Spleen (tissue), 7 donors: ENCODE measurements around the gene OR7A5.

Experiments used
- POLR2AphosphoS5 ChIP-seq, 3 donors: sonication (generic); formaldehyde crosslinking; IDR thresholded peaks; one replicate each; pipeline ENCODE4 v1.5.1; 2017; ENCODE audit warnings: antibody characterized with exemption in 3 of 3
- TF ChIP-seq, protein P1 (sequence below), 11 experiments: fragments of 200-600 bp in 7 of 11; fragments of 450-650 bp in 4 of 11; sonication (generic) in 4 of 11; IDR thresholded peaks in 8 of 11; conservative IDR thresholded peaks in 3 of 11; 1 replicate in 7 of 11; 2 replicates in 4 of 11; pipeline versions ENCODE4 v1.4.0 to v1.8.0; 2016 to 2021; ENCODE audit warnings: antibody characterized with exemption in 11 of 11, inconsistent platforms in 4 of 11, mild to moderate bottlenecking in 1 of 11
- donor health status: DM: no; HTN: no; CAD: no; lungs with moderate emphysema.
- donor health status: DM: no; HTN: no; CAD: no.
- donor health status: DM: no; HTN: no; CAD: no.

- TF ChIP-seq, protein P1, sequence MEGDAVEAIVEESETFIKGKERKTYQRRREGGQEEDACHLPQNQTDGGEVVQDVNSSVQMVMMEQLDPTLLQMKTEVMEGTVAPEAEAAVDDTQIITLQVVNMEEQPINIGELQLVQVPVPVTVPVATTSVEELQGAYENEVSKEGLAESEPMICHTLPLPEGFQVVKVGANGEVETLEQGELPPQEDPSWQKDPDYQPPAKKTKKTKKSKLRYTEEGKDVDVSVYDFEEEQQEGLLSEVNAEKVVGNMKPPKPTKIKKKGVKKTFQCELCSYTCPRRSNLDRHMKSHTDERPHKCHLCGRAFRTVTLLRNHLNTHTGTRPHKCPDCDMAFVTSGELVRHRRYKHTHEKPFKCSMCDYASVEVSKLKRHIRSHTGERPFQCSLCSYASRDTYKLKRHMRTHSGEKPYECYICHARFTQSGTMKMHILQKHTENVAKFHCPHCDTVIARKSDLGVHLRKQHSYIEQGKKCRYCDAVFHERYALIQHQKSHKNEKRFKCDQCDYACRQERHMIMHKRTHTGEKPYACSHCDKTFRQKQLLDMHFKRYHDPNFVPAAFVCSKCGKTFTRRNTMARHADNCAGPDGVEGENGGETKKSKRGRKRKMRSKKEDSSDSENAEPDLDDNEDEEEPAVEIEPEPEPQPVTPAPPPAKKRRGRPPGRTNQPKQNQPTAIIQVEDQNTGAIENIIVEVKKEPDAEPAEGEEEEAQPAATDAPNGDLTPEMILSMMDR (IDR thresholded peaks at IDR 0.05 in 8 of 11, conservative IDR thresholded peaks at IDR 0.05 in 3 of 11), result no peak
- no peak for TF ChIP-seq POLR2AphosphoS5 (IDR thresholded peaks at IDR 0.05)
These were observed 33.5 kb upstream of the OR7A5 start for GRCh38 chr19:14868497-14868896.
